ENCODE results near the gene MIB1.
"Not testable (repeated sequence)": the region's sequence is repeated elsewhere in the genome, so short reads cannot be mapped to it uniquely, and the experiment has no call there.

- TF ChIP-seq POLR2A, CTCF (IDR thresholded peaks at IDR 0.05): not testable (repeated sequence)
These were observed 55.5 kb downstream of the MIB1 start for GRCh38 chr18:21796089-21796488.
